H9 (cell line): ENCODE results near the gene UNC5C. TPM values are rescaled to one million over a fixed set of nuclear protein-coding genes. Genes with fewer than 3 reads are reported as not detected.

Experiments used
- DNase-seq: peaks from one replicate; pipeline ENCODE4 v3.0.0-alpha.2; 2017
- H2AFZ ChIP-seq: one replicate; pipeline ENCODE4 v1.6.1; 2013; ENCODE audit warnings: mild to moderate bottlenecking, low read length, control low read depth, moderate library complexity
- H2AK5ac ChIP-seq: 2 replicates; pipeline ENCODE4 v1.6.1; 2013; ENCODE audit warnings: low read length, control low read depth, mixed read lengths; ENCODE audit not compliant: insufficient read length
- H2BK120ac ChIP-seq: one replicate; pipeline ENCODE4 v1.6.1; 2013; ENCODE audit warnings: low read depth, mild to moderate bottlenecking, low read length, control low read depth, inconsistent platforms; ENCODE audit not compliant: poor library complexity, severe bottlenecking
- H2BK12ac ChIP-seq: 2 replicates; pipeline ENCODE4 v1.6.1; 2013; ENCODE audit warnings: low read length, control low read depth, mixed read lengths, low read depth; ENCODE audit not compliant: insufficient read length
- H2BK15ac ChIP-seq: 2 replicates; pipeline ENCODE4 v1.6.1; 2013; ENCODE audit warnings: low read depth, low read length, control low read depth
- H2BK20ac ChIP-seq: one replicate; pipeline ENCODE4 v1.6.1; 2013; ENCODE audit warnings: low read depth, mild to moderate bottlenecking, low read length, control low read depth, inconsistent platforms; ENCODE audit not compliant: poor library complexity, severe bottlenecking
- H2BK5ac ChIP-seq: 2 replicates; pipeline ENCODE4 v1.6.1; 2013; ENCODE audit warnings: low read length, control low read depth, mixed read lengths; ENCODE audit not compliant: insufficient read length
- H3K14ac ChIP-seq: 2 replicates; pipeline ENCODE4 v1.6.1; 2013; ENCODE audit warnings: low read length, control low read depth; ENCODE audit not compliant: insufficient read depth
- H3K18ac ChIP-seq: 2 replicates; pipeline ENCODE4 v1.6.1; 2013; ENCODE audit warnings: low read depth, mild to moderate bottlenecking, mixed read lengths, low read length, control low read depth; ENCODE audit not compliant: insufficient read length
- H3K23ac ChIP-seq: 2 replicates; pipeline ENCODE4 v1.6.1; 2013; ENCODE audit warnings: low read length, control low read depth, mixed read lengths, low read depth; ENCODE audit not compliant: insufficient read length
- H3K23me2 ChIP-seq: 2 replicates; pipeline ENCODE4 v1.6.1; 2013; ENCODE audit warnings: low read depth, mild to moderate bottlenecking, mixed read lengths, low read length, control low read depth; ENCODE audit not compliant: insufficient read length, poor library complexity, severe bottlenecking
- H3K27ac ChIP-seq: 2 replicates; pipeline ENCODE4 v1.5.1; 2013; ENCODE audit warnings: low read length, control low read depth, mixed read lengths, low read depth; ENCODE audit not compliant: insufficient read length
- H3K27me3 ChIP-seq: 2 replicates; pipeline ENCODE4 v1.6.1; 2013; ENCODE audit warnings: low read length, control low read depth, inconsistent platforms; ENCODE audit not compliant: insufficient read depth
- H3K4ac ChIP-seq: 2 replicates; pipeline ENCODE4 v1.6.1; 2013; ENCODE audit warnings: low read depth, mild to moderate bottlenecking, control low read depth, inconsistent platforms, low read length, moderate library complexity
- H3K4me1 ChIP-seq: 2 replicates; pipeline ENCODE4 v1.6.1; 2013; ENCODE audit warnings: low read length, control low read depth, inconsistent platforms; ENCODE audit not compliant: insufficient read depth
- H3K4me2 ChIP-seq: 2 replicates; pipeline ENCODE4 v1.6.1; 2013; ENCODE audit warnings: low read length, control low read depth, mixed read lengths; ENCODE audit not compliant: insufficient read length, insufficient read depth
- H3K56ac ChIP-seq: 2 replicates; pipeline ENCODE4 v1.6.1; 2013; ENCODE audit warnings: low read depth, mild to moderate bottlenecking, mixed read lengths, low read length, control low read depth; ENCODE audit not compliant: insufficient read length
- H3K79me1 ChIP-seq: 2 replicates; pipeline ENCODE4 v1.6.1; 2013; ENCODE audit warnings: low read depth, mild to moderate bottlenecking, moderate library complexity, low read length, control low read depth, inconsistent platforms; ENCODE audit not compliant: insufficient read depth, poor library complexity, severe bottlenecking
- H3K79me2 ChIP-seq: 2 replicates; pipeline ENCODE4 v1.6.1; 2013; ENCODE audit warnings: low read length, control low read depth, inconsistent platforms; ENCODE audit not compliant: insufficient read depth
- H3K9ac ChIP-seq: 2 replicates; pipeline ENCODE4 v1.6.1; 2013; ENCODE audit warnings: low read length, control low read depth, mixed read lengths; ENCODE audit not compliant: insufficient read length; ENCODE audit errors: extremely low read depth
- H3K9me3 ChIP-seq: one replicate; pipeline ENCODE4 v1.6.1; 2013; ENCODE audit warnings: low read depth, low read length, inconsistent platforms; ENCODE audit not compliant: control insufficient read depth
- H3T11ph ChIP-seq: one replicate; pipeline ENCODE4 v1.6.1; 2013; ENCODE audit warnings: mild to moderate bottlenecking, low read length, control low read depth, inconsistent platforms
- H4K20me1 ChIP-seq: one replicate; pipeline ENCODE4 v1.6.1; 2013; ENCODE audit not compliant: control insufficient read depth, insufficient read length, insufficient read depth
- H4K5ac ChIP-seq: 2 replicates; pipeline ENCODE4 v1.6.1; 2013; ENCODE audit warnings: low read depth, mild to moderate bottlenecking, mixed read lengths, low read length, control low read depth; ENCODE audit not compliant: insufficient read length
- H4K8ac ChIP-seq: replicated peaks from 2 replicates; pipeline ENCODE4 v1.6.1; 2013; ENCODE audit warnings: low read length, control low read depth, mixed read lengths, low read depth; ENCODE audit not compliant: insufficient read length
- H4K91ac ChIP-seq: 2 replicates; pipeline ENCODE4 v1.6.1; 2013; ENCODE audit warnings: low read depth, mild to moderate bottlenecking, moderate library complexity, mixed read lengths, low read length, control low read depth; ENCODE audit not compliant: insufficient read length
- H3K27ac Mint-ChIP-seq, 3 experiments: 2 replicates in 2 of 3; 3 replicates in 1 of 3; pipeline ENCODE4 v1.8.0; 2020 to 2021; ENCODE audit warnings: mixed read lengths in 3 of 3, mild to moderate bottlenecking in 1 of 3, moderate library complexity in 1 of 3
- H3K27me3 Mint-ChIP-seq: 2 replicates; pipeline ENCODE4 v1.8.0; 2021; ENCODE audit warnings: low read depth, mild to moderate bottlenecking, moderate library complexity, mixed read lengths
- H3K36me3 Mint-ChIP-seq, 3 experiments: 2 replicates in 2 of 3; 3 replicates in 1 of 3; pipeline ENCODE4 v1.8.0; 2020 to 2021; ENCODE audit warnings: low read depth in 3 of 3, mixed read lengths in 3 of 3; ENCODE audit not compliant: insufficient read depth in 1 of 3
- H3K4me1 Mint-ChIP-seq, 2 experiments: 2 replicates each; pipeline ENCODE4 v1.8.0; 2020; ENCODE audit warnings: mixed read lengths in 2 of 2
- H3K4me3 Mint-ChIP-seq, 2 experiments: 2 replicates in 1 of 2; 3 replicates in 1 of 2; pipeline ENCODE4 v1.8.0; 2020 to 2021; ENCODE audit warnings: mild to moderate bottlenecking in 2 of 2, mixed read lengths in 2 of 2, moderate library complexity in 1 of 2
- H3K9me3 Mint-ChIP-seq, 2 experiments: 2 replicates in 1 of 2; 3 replicates in 1 of 2; pipeline ENCODE4 v1.8.0; 2020; ENCODE audit warnings: mild to moderate bottlenecking in 2 of 2, mixed read lengths in 2 of 2, moderate library complexity in 1 of 2
- CTCF ChIP-seq: fragments of 200-600 bp; sonication (generic); conservative IDR thresholded peaks from 3 replicates; pipeline ENCODE4 v1.8.0; 2021; ENCODE audit warnings: antibody characterized with exemption, mild to moderate bottlenecking
- WGBS: extraction: QIAGEN DNeasy Blood & Tissue Kit; methylation state at CpG from one replicate; pipeline ENCODE4 v1.1.7; 2013; ENCODE audit warnings: missing lambda C conversion rate, low lambda C conversion rate, mixed read lengths; ENCODE audit not compliant: insufficient read length; ENCODE audit errors: extremely low coverage; 5-methylcytosine and 5-hydroxymethylcytosine counted together
- total RNA-seq: library from RNA; stranded (reverse); gene quantifications from 2 replicates; pipeline ENCODE4 v1.2.1, GENCODE V29; 2021

UNC5C gene
- total RNA-seq, 1 experiment from 2014 or later, result not detected

GRCh38 chr4:95469617-95470016 lies 79.2 kb downstream of the UNC5C start:
- Histone ChIP-seq H2BK12ac (no peak overlapping the region), H3K18ac (no peak overlapping the region), H4K91ac (no peak overlapping the region), H3K23ac (no peak overlapping the region), H3K23me2 (no peaks in the 10 kb centered on the region), H3K9ac (no peak overlapping the region), H3K4me1 (no peaks in the 10 kb centered on the region), H3K79me2 (no peaks in the 10 kb centered on the region), H3K79me1 (no peaks in the 10 kb centered on the region), H3K14ac (no peak overlapping the region), H3K9me3 (no peaks in the 10 kb centered on the region), H4K5ac (no peak overlapping the region), H2AK5ac (no peak overlapping the region), H2BK5ac (no peak overlapping the region), H4K20me1 (no peaks in the 10 kb centered on the region), H2BK15ac (no peak overlapping the region), H3K56ac (no peak overlapping the region), H3K27me3 (no peaks in the 10 kb centered on the region), H3K27ac (no peak overlapping the region), H3K4ac (no peak overlapping the region), H2BK20ac (no peak overlapping the region), H2AFZ (no peak overlapping the region), H3K4me2 (no peak overlapping the region), H3T11ph (no peak overlapping the region), H4K8ac (no peak overlapping the region), H2BK120ac (no peak overlapping the region)
- no peak for DNase-seq
- H3K4me1 Mint-ChIP-seq, result no peaks in the 10 kb centered on the region
- TF ChIP-seq CTCF, result no peak
- H3K9me3 Mint-ChIP-seq, result no peaks in the 10 kb centered on the region; a peak in 1 of 5 replicates
- H3K4me3 Mint-ChIP-seq, result no peak overlapping the region
- no peaks in the 10 kb centered on the region for H3K27me3 Mint-ChIP-seq
- no peak overlapping the region for H3K27ac Mint-ChIP-seq
- no CpG with 5 or more reads among the region's 1 CpG for WGBS
- H3K36me3 Mint-ChIP-seq, result no peaks in the 10 kb centered on the region
